Sigmoid colon (tissue), 7 donors: ENCODE results near the gene KCNQ1OT1. TPM values are rescaled to one million over a fixed set of nuclear protein-coding genes. Genes with fewer than 3 reads are reported as not detected.

Experiments
- DNase-seq: peaks from one replicate; pipeline ENCODE4 v3.0.0-alpha.2; 2019
- H3K27ac ChIP-seq, 4 donors: fragments of 200-600 bp; sonication (generic); one replicate each; pipeline ENCODE4 v1.5.1; 2016 to 2019; ENCODE audit warnings: mild to moderate bottlenecking in 1 of 4
- H3K27me3 ChIP-seq, 3 donors: fragments of 200-600 bp; sonication (generic); one replicate each; pipeline ENCODE4 v1.5.1; 2019; ENCODE audit warnings: mild to moderate bottlenecking in 1 of 3
- H3K36me3 ChIP-seq, 4 donors: fragments of 200-600 bp; sonication (generic); one replicate each; pipeline ENCODE4 v1.5.1; 2016 to 2019
- H3K4me1 ChIP-seq, 4 donors: fragments of 200-600 bp; sonication (generic); one replicate each; pipeline ENCODE4 v1.5.1; 2017 to 2019
- H3K4me3 ChIP-seq, 4 donors: fragments of 200-600 bp; sonication (generic); one replicate each; pipeline ENCODE4 v1.5.1; 2017 to 2019; ENCODE audit warnings: mild to moderate bottlenecking in 2 of 4, moderate library complexity in 1 of 4
- H3K9me3 ChIP-seq, 4 donors: fragments of 200-600 bp in 3 of 4; sonication (generic) in 3 of 4; one replicate each; pipeline versions ENCODE4 v1.5.1 to v1.6.1; 2013 to 2019
- CTCF ChIP-seq, 4 experiments: fragments of 450-650 bp in 3 of 4; fragments of 200-600 bp in 1 of 4; IDR thresholded peaks; one replicate each; pipeline ENCODE4 v1.5.1; 2016 to 2019; ENCODE audit warnings: antibody characterized with exemption in 4 of 4, mild to moderate bottlenecking in 3 of 4, moderate library complexity in 2 of 4
- EP300 ChIP-seq, 4 donors: sonication (generic); formaldehyde crosslinking; IDR thresholded peaks; one replicate each; pipeline ENCODE4 v1.6.1; 2017; ENCODE audit warnings: antibody characterized with exemption in 4 of 4
- POLR2A ChIP-seq, 2 donors: fragments of 450-650 bp; IDR thresholded peaks; one replicate each; pipeline ENCODE4 v1.6.1; 2016; ENCODE audit warnings: antibody characterized with exemption in 2 of 2, mild to moderate bottlenecking in 2 of 2, moderate library complexity in 2 of 2
- POLR2AphosphoS5 ChIP-seq, 4 donors: sonication (generic); formaldehyde crosslinking; IDR thresholded peaks; one replicate each; pipeline ENCODE4 v1.6.1; 2017; ENCODE audit warnings: antibody characterized with exemption in 4 of 4
- WGBS, 2 donors: extraction: QIAGEN DNeasy Blood & Tissue Kit; methylation state at CpG; one replicate each; pipeline ENCODE4 v1.1.7; 2013; 5-methylcytosine and 5-hydroxymethylcytosine counted together
- intact Hi-C: fragments of 100-400 bp; cut with DNase I; formaldehyde crosslinking; loops from one replicate; pipeline ENCODE4 v1.15.1; 2023
- polyA plus RNA-seq, 3 donors: library from polyadenylated mRNA; stranded (reverse); fragments of 200-250 nt; gene quantifications; one replicate each; pipeline ENCODE4 v1.2.3, GENCODE V29; 2013
- total RNA-seq, 4 donors: library from RNA; depleted of rRNA; stranded (reverse); fragments of >200 nt; gene quantifications; one replicate each; pipeline ENCODE4 v1.1.0, GENCODE V29; 2016
- donor health status: healthy with polysubstance abuse.
- donor health status: Bipolar disorder and iron deficiency.
- donor health status: healthy.

Gene KCNQ1OT1
- total and polyA plus RNA-seq, 7 donors: under 0.01 to 3.6 (median 0.99) TPM

- no peaks in the 10 kb centered on the region for H3K4me1 ChIP-seq
- DNase-seq: no peak
- intact Hi-C loops: no loop called here
- H3K4me3 ChIP-seq: no peak overlapping the region
- TF ChIP-seq POLR2A (IDR thresholded peaks at IDR 0.05) (no peak), EP300 (IDR thresholded peaks at IDR 0.05) (no peak), POLR2AphosphoS5 (IDR thresholded peaks at IDR 0.05) (no peak), CTCF (IDR thresholded peaks at IDR 0.05) (no peak)
- H3K36me3 ChIP-seq: no peaks in the 10 kb centered on the region
- H3K9me3 ChIP-seq: peaks cover 0 to 6% (median 2%) of the 10 kb centered on the region in 4 donors
- WGBS, 2 donors: 26 to 84% methylated on average over 2 of the region's 2 CpGs
- H3K27ac ChIP-seq: no peak overlapping the region
- H3K27me3 ChIP-seq: no peaks in the 10 kb centered on the region
Measured at GRCh38 chr11:2609345-2609744, 90.4 kb downstream of the KCNQ1OT1 start.

GRCh38 chr11:2599561-2600189, 100.1 kb downstream of the KCNQ1OT1 start:
- no peaks in the 10 kb centered on the region for H3K27me3 ChIP-seq
- peaks cover 0 to 7% (median 1%) of the 10 kb centered on the region in 4 donors for H3K9me3 ChIP-seq
- WGBS, 2 donors: 81 to 86% methylated on average over 8 of the region's 8 CpGs
- no peak overlapping the region for H3K27ac ChIP-seq
- no peaks in the 10 kb centered on the region for H3K36me3 ChIP-seq
- DNase-seq: no peak
- H3K4me1 ChIP-seq: no peaks in the 10 kb centered on the region
- intact Hi-C loops: no loop called here
- no peak overlapping the region for H3K4me3 ChIP-seq
- TF ChIP-seq POLR2AphosphoS5 (IDR thresholded peaks at IDR 0.05): no peak
- TF ChIP-seq POLR2A (IDR thresholded peaks at IDR 0.05): no peak
- TF ChIP-seq CTCF (IDR thresholded peaks at IDR 0.05): no peak
- TF ChIP-seq EP300 (IDR thresholded peaks at IDR 0.05): no peak

GRCh38 chr11:2595204-2595603, 104.6 kb downstream of the KCNQ1OT1 start:
- H3K4me1 ChIP-seq: no peaks in the 10 kb centered on the region
- peaks cover 0 to 7% (median 1%) of the 10 kb centered on the region in 4 donors for H3K9me3 ChIP-seq
- no peaks in the 10 kb centered on the region for H3K36me3 ChIP-seq
- TF ChIP-seq CTCF (IDR thresholded peaks at IDR 0.05) (no peak), EP300 (IDR thresholded peaks at IDR 0.05) (no peak), POLR2A (IDR thresholded peaks at IDR 0.05) (no peak), POLR2AphosphoS5 (IDR thresholded peaks at IDR 0.05) (no peak)
- H3K27ac ChIP-seq: no peak overlapping the region
- 92 to 95% methylated on average over 3 of the region's 3 CpGs for WGBS, 2 donors
- intact Hi-C loops: no loop called here
- no peak for DNase-seq
- H3K4me3 ChIP-seq: no peak overlapping the region
- peaks cover 0 to 5% (median 0%) of the 10 kb centered on the region in 3 donors for H3K27me3 ChIP-seq

GRCh38 chr11:2594267-2594666, 105.5 kb downstream of the KCNQ1OT1 start:
- intact Hi-C loops: no loop called here
- TF ChIP-seq POLR2AphosphoS5 (IDR thresholded peaks at IDR 0.05): no peak
- no peak for TF ChIP-seq EP300 (IDR thresholded peaks at IDR 0.05)
- TF ChIP-seq CTCF (IDR thresholded peaks at IDR 0.05): no peak
- no peak for TF ChIP-seq POLR2A (IDR thresholded peaks at IDR 0.05)
- H3K4me1 ChIP-seq: no peaks in the 10 kb centered on the region

More at GRCh38 chr11:2594267-2594666, 105.5 kb downstream of the KCNQ1OT1 start:
- peaks cover 0 to 7% (median 1%) of the 10 kb centered on the region in 4 donors for H3K9me3 ChIP-seq
- 89 to 96% methylated on average over 1 of the region's 1 CpG for WGBS, 2 donors
- H3K4me3 ChIP-seq: no peak overlapping the region
- no peak overlapping the region for H3K27ac ChIP-seq
- peaks cover 0 to 5% (median 0%) of the 10 kb centered on the region in 3 donors for H3K27me3 ChIP-seq
- H3K36me3 ChIP-seq: no peaks in the 10 kb centered on the region
- no peak for DNase-seq
